ENCODE measurements around the gene FLRT1.
A peak's percentile ranks its signal among the peaks of the same experiment; 100 is the strongest.

FLRT1 gene

GRCh38 chr11:63999349-64000025 lies 36.2 kb upstream of the FLRT1 start:
- peak; percentile 78 for DNase-seq
- Histone ChIP-seq H3K27me3 (ENCODE audit: insufficient read depth, low read depth, severe bottlenecking) (no peaks in the 10 kb centered on the region), H3K4me3 (ENCODE audit: low read depth, low read length) (no peak overlapping the region), H3K27ac (no peak overlapping the region), H3K9me3 (ENCODE audit: severe bottlenecking) (no peaks in the 10 kb centered on the region), H3K36me3 (peaks cover 40% of the 10 kb centered on the region)
- no peak for TF ChIP-seq CTCF (IDR thresholded peaks at IDR 0.05; ENCODE audit: low read depth, low read length)

DNA sequence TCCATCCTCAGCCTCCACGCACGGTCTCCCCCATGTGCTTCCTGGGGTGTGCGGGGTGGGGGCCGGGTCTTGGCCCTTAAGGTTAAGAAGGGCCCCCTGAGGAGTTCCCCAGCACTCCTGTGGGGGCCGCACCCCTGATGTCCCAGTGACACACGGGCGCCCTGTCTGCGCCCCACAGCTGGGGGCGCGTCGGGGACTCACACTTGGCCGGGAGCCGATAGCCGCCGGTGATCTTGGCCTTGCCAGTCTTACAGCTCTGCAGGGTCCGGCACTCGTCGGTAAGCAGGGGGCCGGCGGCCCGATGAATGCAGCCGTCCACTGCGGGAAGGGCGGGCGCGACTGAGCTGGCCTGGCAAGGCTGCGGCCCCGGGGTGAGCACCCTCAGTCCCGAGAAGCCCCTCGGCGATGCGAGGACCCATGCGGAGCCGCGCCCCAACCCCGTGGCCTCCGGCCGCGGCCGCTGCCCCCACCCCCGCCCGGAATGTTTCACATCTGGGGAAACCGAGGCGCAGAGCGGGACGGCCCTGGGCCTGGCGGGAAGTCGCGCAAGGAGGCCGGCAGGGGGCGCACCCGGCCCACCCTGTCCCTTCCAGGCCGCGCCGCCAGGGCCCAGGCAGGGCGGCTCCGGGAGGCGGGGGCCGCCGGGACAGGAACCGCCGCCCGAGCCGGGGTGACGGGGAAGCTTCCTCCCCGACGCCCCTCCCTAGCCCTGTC lies 35.5 kb upstream of the FLRT1 start:
- peak; percentile 65 for TF ChIP-seq CTCF (IDR thresholded peaks at IDR 0.05; ENCODE audit: low read depth, low read length)
- no peak overlapping the region for H3K27ac ChIP-seq
- no peaks in the 10 kb centered on the region for H3K27me3 ChIP-seq (ENCODE audit: insufficient read depth, low read depth, severe bottlenecking)
- no peak overlapping the region for H3K4me3 ChIP-seq (ENCODE audit: low read depth, low read length)
- peaks cover 33% of the 10 kb centered on the region for H3K36me3 ChIP-seq
- peak; percentile 54 for DNase-seq
- H3K9me3 ChIP-seq (ENCODE audit: severe bottlenecking) = no peaks in the 10 kb centered on the region

DNA sequence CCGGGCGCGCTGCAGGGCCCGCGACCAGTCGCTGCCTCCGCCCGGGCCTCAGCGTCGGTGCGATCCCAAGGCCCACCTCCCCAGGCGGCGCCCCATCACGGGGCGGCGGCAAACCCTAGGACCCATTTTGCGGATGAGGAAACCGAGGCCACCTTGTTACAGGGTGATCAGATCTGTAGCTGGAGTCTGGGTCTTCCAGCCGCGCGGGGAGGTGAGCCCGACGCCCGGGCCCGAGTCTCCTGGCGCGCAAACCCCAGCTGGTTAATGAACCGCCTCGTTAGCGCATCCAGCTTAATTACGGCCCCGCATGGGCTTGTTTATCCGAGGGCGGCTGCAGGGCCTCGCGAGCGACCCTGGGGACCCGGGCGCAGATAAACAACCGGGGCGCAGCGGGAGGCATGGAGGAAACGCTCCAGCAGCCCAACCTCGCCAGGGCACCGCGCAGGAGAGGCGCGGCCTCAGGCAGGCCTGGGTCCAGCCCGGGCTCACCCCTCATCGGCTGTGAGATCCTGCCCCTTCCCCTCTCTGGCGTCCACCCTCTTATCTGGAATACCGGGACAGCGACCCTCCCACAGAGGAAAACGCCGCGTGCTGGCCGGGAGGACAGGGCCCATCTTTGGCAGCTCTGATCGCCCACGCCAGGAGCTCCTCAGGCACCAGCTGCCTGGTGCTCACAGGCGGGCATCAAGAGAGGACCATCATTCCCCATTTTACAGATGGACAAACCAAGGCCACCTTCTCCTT lies 34.8 kb upstream of the FLRT1 start:
- Histone ChIP-seq H3K27me3 (ENCODE audit: insufficient read depth, low read depth, severe bottlenecking) (no peaks in the 10 kb centered on the region), H3K9me3 (ENCODE audit: severe bottlenecking) (no peaks in the 10 kb centered on the region), H3K4me3 (ENCODE audit: low read depth, low read length) (no peak overlapping the region), H3K36me3 (peaks cover 27% of the 10 kb centered on the region), H3K27ac (no peak overlapping the region)
- no peak for DNase-seq
- TF ChIP-seq CTCF (IDR thresholded peaks at IDR 0.05; ENCODE audit: low read depth, low read length) = no peak

GRCh38 chr11:64001484-64002420 lies 34.0 kb upstream of the FLRT1 start:
- no peak overlapping the region for H3K4me3 ChIP-seq (ENCODE audit: low read depth, low read length)
- no peak for TF ChIP-seq CTCF (IDR thresholded peaks at IDR 0.05; ENCODE audit: low read depth, low read length)
- H3K27ac ChIP-seq = no peak overlapping the region
- H3K36me3 ChIP-seq = peaks cover 19% of the 10 kb centered on the region
- H3K27me3 ChIP-seq (ENCODE audit: insufficient read depth, low read depth, severe bottlenecking) = no peaks in the 10 kb centered on the region
- DNase-seq = no peak
- no peaks in the 10 kb centered on the region for H3K9me3 ChIP-seq (ENCODE audit: severe bottlenecking)

DNA sequence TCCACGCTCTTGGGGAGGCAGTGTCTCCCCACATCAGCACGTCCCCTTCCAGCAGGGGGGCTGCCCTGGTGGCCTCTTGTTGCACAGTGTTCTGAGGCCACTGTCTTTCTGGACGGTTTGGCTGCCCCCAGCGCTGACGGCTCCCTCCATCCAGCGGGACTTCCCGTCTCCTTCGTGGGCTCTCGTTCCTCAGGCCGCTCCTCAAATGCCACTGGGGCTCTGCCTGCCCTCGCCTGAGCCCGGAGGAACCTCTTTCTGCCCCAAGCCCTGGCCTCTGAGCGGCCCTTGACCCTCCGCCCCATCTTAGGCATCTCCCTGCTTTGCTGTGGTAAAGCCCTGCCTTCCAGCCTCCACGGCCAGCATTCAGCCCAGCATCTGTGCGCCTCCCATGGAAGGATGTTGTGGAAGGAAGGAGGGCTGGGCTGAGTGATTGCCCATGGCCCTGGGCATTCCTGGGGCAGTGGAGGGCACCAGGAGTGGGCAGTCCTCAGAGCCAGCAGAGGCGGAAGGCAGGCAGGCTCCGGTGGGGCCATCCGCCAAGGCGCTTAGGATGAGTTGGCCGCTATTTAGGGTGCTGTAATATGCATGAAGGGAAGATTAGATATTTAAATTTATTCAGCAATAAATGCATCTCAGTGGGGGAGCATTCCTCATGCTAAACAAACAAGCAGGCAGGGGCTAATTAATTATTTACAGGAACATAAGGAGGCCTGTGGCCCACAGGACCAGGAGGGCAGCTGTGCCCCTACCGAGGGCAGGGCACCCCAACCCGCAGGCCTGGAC lies 31.7 kb upstream of the FLRT1 start:
- no peak for DNase-seq
- no peak for TF ChIP-seq CTCF (IDR thresholded peaks at IDR 0.05; ENCODE audit: low read depth, low read length)

More for the DNA sequence above, 31.7 kb upstream of the FLRT1 start:
- H3K36me3 ChIP-seq = peaks cover under 1% of the 10 kb centered on the region; the same call in 1 of the 2 replicates
- no peaks in the 10 kb centered on the region for H3K9me3 ChIP-seq (ENCODE audit: severe bottlenecking)
- no peak overlapping the region for H3K4me3 ChIP-seq (ENCODE audit: low read depth, low read length)
- no peaks in the 10 kb centered on the region for H3K27me3 ChIP-seq (ENCODE audit: insufficient read depth, low read depth, severe bottlenecking)
- no peak overlapping the region for H3K27ac ChIP-seq
